Measurements from ENCODE around the gene NAA38.

NAA38 gene

DNA sequence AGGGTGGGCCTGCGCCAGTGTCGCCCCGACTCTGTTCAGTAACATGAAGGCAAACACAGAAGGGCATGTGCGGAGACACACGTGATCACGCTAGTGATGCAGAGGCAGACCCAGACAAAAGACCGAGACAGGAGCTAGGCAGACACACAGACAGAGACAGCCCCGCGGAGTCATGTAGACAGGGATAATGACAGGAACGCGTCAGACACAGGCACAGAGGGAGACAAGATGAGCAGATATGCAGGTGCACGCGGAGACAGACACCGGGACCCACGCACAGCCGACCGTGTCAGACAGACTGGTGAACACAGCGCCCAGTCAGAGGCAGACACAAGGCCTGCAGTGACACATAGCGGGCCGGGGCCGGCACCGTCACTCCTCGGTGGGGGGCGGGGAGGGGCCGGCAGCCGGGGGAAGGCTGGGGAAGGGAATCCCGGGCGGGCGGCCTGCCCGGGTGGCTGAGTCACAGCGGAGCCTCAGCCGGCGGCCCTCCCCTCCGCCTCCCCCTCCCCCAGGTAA, 15.9 kb downstream of the NAA38 start:
- POLR2A ChIA-PET = interaction anchor here (0.6 to 7.7 kb wide), 10 partner anchors 11 to 269 kb away, joined by 3 to 110 read pairs (median 4); partner anchors contain the start of genes CYB5D1, NAA38 and TMEM88
- TF ChIP-seq, protein P1, sequence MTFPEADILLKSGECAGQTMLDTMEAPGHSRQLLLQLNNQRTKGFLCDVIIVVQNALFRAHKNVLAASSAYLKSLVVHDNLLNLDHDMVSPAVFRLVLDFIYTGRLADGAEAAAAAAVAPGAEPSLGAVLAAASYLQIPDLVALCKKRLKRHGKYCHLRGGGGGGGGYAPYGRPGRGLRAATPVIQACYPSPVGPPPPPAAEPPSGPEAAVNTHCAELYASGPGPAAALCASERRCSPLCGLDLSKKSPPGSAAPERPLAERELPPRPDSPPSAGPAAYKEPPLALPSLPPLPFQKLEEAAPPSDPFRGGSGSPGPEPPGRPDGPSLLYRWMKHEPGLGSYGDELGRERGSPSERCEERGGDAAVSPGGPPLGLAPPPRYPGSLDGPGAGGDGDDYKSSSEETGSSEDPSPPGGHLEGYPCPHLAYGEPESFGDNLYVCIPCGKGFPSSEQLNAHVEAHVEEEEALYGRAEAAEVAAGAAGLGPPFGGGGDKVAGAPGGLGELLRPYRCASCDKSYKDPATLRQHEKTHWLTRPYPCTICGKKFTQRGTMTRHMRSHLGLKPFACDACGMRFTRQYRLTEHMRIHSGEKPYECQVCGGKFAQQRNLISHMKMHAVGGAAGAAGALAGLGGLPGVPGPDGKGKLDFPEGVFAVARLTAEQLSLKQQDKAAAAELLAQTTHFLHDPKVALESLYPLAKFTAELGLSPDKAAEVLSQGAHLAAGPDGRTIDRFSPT (tag by site-specific recombination; IDR thresholded peaks at IDR 0.05) = peak; percentile 65
- TF ChIP-seq ZNF654 (tag by site-specific recombination; IDR thresholded peaks at IDR 0.05; ENCODE audit: low read depth) (0 out of 2 replicates have a peak, but pooled peaks have one; percentile 7), ZNF785 (tag by site-specific recombination; IDR thresholded peaks at IDR 0.05) (0 out of 2 replicates have a peak, but pooled peaks have one; percentile 23), ZNF366 (tag by site-specific recombination; conservative IDR thresholded peaks at IDR 0.05) (peak; percentile 85), ZSCAN23 (tag by site-specific recombination; IDR thresholded peaks at IDR 0.05) (0 out of 2 replicates have a peak, but pooled peaks have one; percentile 8), ZNF629 (tag by site-specific recombination; IDR thresholded peaks at IDR 0.05) (peak; percentile 77), OSR2 (tag by site-specific recombination; IDR thresholded peaks at IDR 0.05) (0 out of 2 replicates have a peak, but pooled peaks have one; percentile 8), KLF9 (tag by site-specific recombination; IDR thresholded peaks at IDR 0.05; ENCODE audit: low read depth) (peak; percentile 13), KLF1 (tag by site-specific recombination; IDR thresholded peaks at IDR 0.05) (peak; percentile 70), ZNF2 (tag by site-specific recombination; IDR thresholded peaks at IDR 0.05) (peak; percentile 25; the same call in 1 of the 2 replicates), GLI4 (tag by site-specific recombination; IDR thresholded peaks at IDR 0.05) (peak; percentile 67; the same call in 1 of the 2 replicates), ZSCAN16 (tag by site-specific recombination; IDR thresholded peaks at IDR 0.05) (no peak), ZNF335 (tag by site-specific recombination; conservative IDR thresholded peaks at IDR 0.05) (peak; percentile 80), ZSCAN30 (tag by site-specific recombination; IDR thresholded peaks at IDR 0.05) (peak; percentile 58; the same call in 1 of the 2 replicates), TRIM28 (IDR thresholded peaks at IDR 0.05; ENCODE audit: borderline replicate concordance, low read length) (peak; percentile 38; the same call in 1 of the 2 replicates), ZNF600 (tag by site-specific recombination; IDR thresholded peaks at IDR 0.05) (peak; percentile 96), REPIN1 (tag by site-specific recombination; IDR thresholded peaks at IDR 0.05; ENCODE audit: low read depth) (no peak), ZNF19 (tag by site-specific recombination; IDR thresholded peaks at IDR 0.05; ENCODE audit: low read depth) (no peak), ZFP69B (tag by site-specific recombination; IDR thresholded peaks at IDR 0.05) (peak; percentile 80), ZNF16 (tag by site-specific recombination; IDR thresholded peaks at IDR 0.05; ENCODE audit: low read depth) (no peak), ZBTB17 (tag by site-specific recombination; IDR thresholded peaks at IDR 0.05) (peak; percentile 95), IKZF3 (tag by site-specific recombination; IDR thresholded peaks at IDR 0.05) (peak; percentile 68), ZBTB21 (tag by site-specific recombination; IDR thresholded peaks at IDR 0.05) (peak; percentile 64), ZNF391 (tag by site-specific recombination; IDR thresholded peaks at IDR 0.05; ENCODE audit: borderline replicate concordance, low read depth) (0 out of 2 replicates have a peak, but pooled peaks have one; percentile 38), RBAK (tag by site-specific recombination; IDR thresholded peaks at IDR 0.05) (no peak), GLIS2 (tag by site-specific recombination; IDR thresholded peaks at IDR 0.05) (no peak; the same call in 1 of the 2 replicates)
- TF ChIP-seq, protein P2, sequence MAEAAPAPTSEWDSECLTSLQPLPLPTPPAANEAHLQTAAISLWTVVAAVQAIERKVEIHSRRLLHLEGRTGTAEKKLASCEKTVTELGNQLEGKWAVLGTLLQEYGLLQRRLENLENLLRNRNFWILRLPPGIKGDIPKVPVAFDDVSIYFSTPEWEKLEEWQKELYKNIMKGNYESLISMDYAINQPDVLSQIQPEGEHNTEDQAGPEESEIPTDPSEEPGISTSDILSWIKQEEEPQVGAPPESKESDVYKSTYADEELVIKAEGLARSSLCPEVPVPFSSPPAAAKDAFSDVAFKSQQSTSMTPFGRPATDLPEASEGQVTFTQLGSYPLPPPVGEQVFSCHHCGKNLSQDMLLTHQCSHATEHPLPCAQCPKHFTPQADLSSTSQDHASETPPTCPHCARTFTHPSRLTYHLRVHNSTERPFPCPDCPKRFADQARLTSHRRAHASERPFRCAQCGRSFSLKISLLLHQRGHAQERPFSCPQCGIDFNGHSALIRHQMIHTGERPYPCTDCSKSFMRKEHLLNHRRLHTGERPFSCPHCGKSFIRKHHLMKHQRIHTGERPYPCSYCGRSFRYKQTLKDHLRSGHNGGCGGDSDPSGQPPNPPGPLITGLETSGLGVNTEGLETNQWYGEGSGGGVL (tag by site-specific recombination; IDR thresholded peaks at IDR 0.05) = peak; percentile 92
- TF ChIP-seq, protein P3, sequence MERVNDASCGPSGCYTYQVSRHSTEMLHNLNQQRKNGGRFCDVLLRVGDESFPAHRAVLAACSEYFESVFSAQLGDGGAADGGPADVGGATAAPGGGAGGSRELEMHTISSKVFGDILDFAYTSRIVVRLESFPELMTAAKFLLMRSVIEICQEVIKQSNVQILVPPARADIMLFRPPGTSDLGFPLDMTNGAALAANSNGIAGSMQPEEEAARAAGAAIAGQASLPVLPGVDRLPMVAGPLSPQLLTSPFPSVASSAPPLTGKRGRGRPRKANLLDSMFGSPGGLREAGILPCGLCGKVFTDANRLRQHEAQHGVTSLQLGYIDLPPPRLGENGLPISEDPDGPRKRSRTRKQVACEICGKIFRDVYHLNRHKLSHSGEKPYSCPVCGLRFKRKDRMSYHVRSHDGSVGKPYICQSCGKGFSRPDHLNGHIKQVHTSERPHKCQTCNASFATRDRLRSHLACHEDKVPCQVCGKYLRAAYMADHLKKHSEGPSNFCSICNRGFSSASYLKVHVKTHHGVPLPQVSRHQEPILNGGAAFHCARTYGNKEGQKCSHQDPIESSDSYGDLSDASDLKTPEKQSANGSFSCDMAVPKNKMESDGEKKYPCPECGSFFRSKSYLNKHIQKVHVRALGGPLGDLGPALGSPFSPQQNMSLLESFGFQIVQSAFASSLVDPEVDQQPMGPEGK (tag by site-specific recombination; IDR thresholded peaks at IDR 0.05) = peak; percentile 90; the same call in 1 of the 2 replicates
- TF ChIP-seq, protein P4, sequence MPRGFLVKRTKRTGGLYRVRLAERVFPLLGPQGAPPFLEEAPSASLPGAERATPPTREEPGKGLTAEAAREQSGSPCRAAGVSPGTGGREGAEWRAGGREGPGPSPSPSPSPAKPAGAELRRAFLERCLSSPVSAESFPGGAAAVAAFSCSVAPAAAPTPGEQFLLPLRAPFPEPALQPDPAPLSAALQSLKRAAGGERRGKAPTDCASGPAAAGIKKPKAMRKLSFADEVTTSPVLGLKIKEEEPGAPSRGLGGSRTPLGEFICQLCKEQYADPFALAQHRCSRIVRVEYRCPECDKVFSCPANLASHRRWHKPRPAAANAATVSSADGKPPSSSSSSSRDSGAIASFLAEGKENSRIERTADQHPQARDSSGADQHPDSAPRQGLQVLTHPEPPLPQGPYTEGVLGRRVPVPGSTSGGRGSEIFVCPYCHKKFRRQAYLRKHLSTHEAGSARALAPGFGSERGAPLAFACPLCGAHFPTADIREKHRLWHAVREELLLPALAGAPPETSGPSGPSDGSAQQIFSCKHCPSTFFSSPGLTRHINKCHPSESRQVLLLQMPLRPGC (tag by site-specific recombination; IDR thresholded peaks at IDR 0.05) = 0 out of 2 replicates have a peak, but pooled peaks have one; percentile 5

More for the DNA sequence above, 15.9 kb downstream of the NAA38 start:
- H3K27ac ChIP-seq (ENCODE audit: extremely low read depth, low read depth, low read length) = peak overlapping the region; percentile 96
- H3K4me1 ChIP-seq (ENCODE audit: control insufficient read depth, insufficient read depth, low read length) = peaks cover 31% of the 10 kb centered on the region
- peak overlapping the region; percentile 70 for H3K4me3 ChIP-seq (ENCODE audit: low read depth, low read length)
- peaks cover 3 to 17% of the 10 kb centered on the region in 2 experiments; a peak in 1 of 3 replicates for H3K36me3 ChIP-seq (ENCODE audit: control insufficient read depth in 2 of 2, insufficient read depth in 1 of 2, low read length in 2 of 2)
- CTCF ChIA-PET = interaction anchor here (0.6 to 2.0 kb wide), 8 partner anchors 15 to 571 kb away, joined by 3 to 7 read pairs (median 4); partner anchors contain the start of gene NAA38
- H3K9me3 ChIP-seq (ENCODE audit: control insufficient read depth, insufficient read depth, low read depth, low read length) = no peaks in the 10 kb centered on the region

All from HEK293 (cell line).